H9 (cell line): ENCODE results near the gene EIF2D. TPM values are rescaled to one million over a fixed set of nuclear protein-coding genes. Genes with fewer than 3 reads are reported as not detected.

Experiments
- DNase-seq: peaks from one replicate; pipeline ENCODE4 v3.0.0-alpha.2; 2017
- H2AFZ ChIP-seq: one replicate; pipeline ENCODE4 v1.6.1; 2013; ENCODE audit warnings: mild to moderate bottlenecking, low read length, control low read depth, moderate library complexity
- H2AK5ac ChIP-seq: 2 replicates; pipeline ENCODE4 v1.6.1; 2013; ENCODE audit warnings: low read length, control low read depth, mixed read lengths; ENCODE audit not compliant: insufficient read length
- H2BK120ac ChIP-seq: one replicate; pipeline ENCODE4 v1.6.1; 2013; ENCODE audit warnings: low read depth, mild to moderate bottlenecking, low read length, control low read depth, inconsistent platforms; ENCODE audit not compliant: poor library complexity, severe bottlenecking
- H2BK12ac ChIP-seq: 2 replicates; pipeline ENCODE4 v1.6.1; 2013; ENCODE audit warnings: low read length, control low read depth, mixed read lengths, low read depth; ENCODE audit not compliant: insufficient read length
- H2BK15ac ChIP-seq: 2 replicates; pipeline ENCODE4 v1.6.1; 2013; ENCODE audit warnings: low read depth, low read length, control low read depth
- H2BK20ac ChIP-seq: one replicate; pipeline ENCODE4 v1.6.1; 2013; ENCODE audit warnings: low read depth, mild to moderate bottlenecking, low read length, control low read depth, inconsistent platforms; ENCODE audit not compliant: poor library complexity, severe bottlenecking
- H2BK5ac ChIP-seq: 2 replicates; pipeline ENCODE4 v1.6.1; 2013; ENCODE audit warnings: low read length, control low read depth, mixed read lengths; ENCODE audit not compliant: insufficient read length
- H3K14ac ChIP-seq: 2 replicates; pipeline ENCODE4 v1.6.1; 2013; ENCODE audit warnings: low read length, control low read depth; ENCODE audit not compliant: insufficient read depth
- H3K18ac ChIP-seq: 2 replicates; pipeline ENCODE4 v1.6.1; 2013; ENCODE audit warnings: low read depth, mild to moderate bottlenecking, mixed read lengths, low read length, control low read depth; ENCODE audit not compliant: insufficient read length
- H3K23ac ChIP-seq: 2 replicates; pipeline ENCODE4 v1.6.1; 2013; ENCODE audit warnings: low read length, control low read depth, mixed read lengths, low read depth; ENCODE audit not compliant: insufficient read length
- H3K23me2 ChIP-seq: 2 replicates; pipeline ENCODE4 v1.6.1; 2013; ENCODE audit warnings: low read depth, mild to moderate bottlenecking, mixed read lengths, low read length, control low read depth; ENCODE audit not compliant: insufficient read length, poor library complexity, severe bottlenecking
- H3K27ac ChIP-seq: 2 replicates; pipeline ENCODE4 v1.5.1; 2013; ENCODE audit warnings: low read length, control low read depth, mixed read lengths, low read depth; ENCODE audit not compliant: insufficient read length
- H3K27me3 ChIP-seq: 2 replicates; pipeline ENCODE4 v1.6.1; 2013; ENCODE audit warnings: low read length, control low read depth, inconsistent platforms; ENCODE audit not compliant: insufficient read depth
- H3K4ac ChIP-seq: 2 replicates; pipeline ENCODE4 v1.6.1; 2013; ENCODE audit warnings: low read depth, mild to moderate bottlenecking, control low read depth, inconsistent platforms, low read length, moderate library complexity
- H3K4me1 ChIP-seq: 2 replicates; pipeline ENCODE4 v1.6.1; 2013; ENCODE audit warnings: low read length, control low read depth, inconsistent platforms; ENCODE audit not compliant: insufficient read depth
- H3K4me2 ChIP-seq: 2 replicates; pipeline ENCODE4 v1.6.1; 2013; ENCODE audit warnings: low read length, control low read depth, mixed read lengths; ENCODE audit not compliant: insufficient read length, insufficient read depth
- H3K56ac ChIP-seq: 2 replicates; pipeline ENCODE4 v1.6.1; 2013; ENCODE audit warnings: low read depth, mild to moderate bottlenecking, mixed read lengths, low read length, control low read depth; ENCODE audit not compliant: insufficient read length
- H3K79me1 ChIP-seq: 2 replicates; pipeline ENCODE4 v1.6.1; 2013; ENCODE audit warnings: low read depth, mild to moderate bottlenecking, moderate library complexity, low read length, control low read depth, inconsistent platforms; ENCODE audit not compliant: insufficient read depth, poor library complexity, severe bottlenecking
- H3K79me2 ChIP-seq: 2 replicates; pipeline ENCODE4 v1.6.1; 2013; ENCODE audit warnings: low read length, control low read depth, inconsistent platforms; ENCODE audit not compliant: insufficient read depth
- H3K9ac ChIP-seq: 2 replicates; pipeline ENCODE4 v1.6.1; 2013; ENCODE audit warnings: low read length, control low read depth, mixed read lengths; ENCODE audit not compliant: insufficient read length; ENCODE audit errors: extremely low read depth
- H3K9me3 ChIP-seq: one replicate; pipeline ENCODE4 v1.6.1; 2013; ENCODE audit warnings: low read depth, low read length, inconsistent platforms; ENCODE audit not compliant: control insufficient read depth
- H3T11ph ChIP-seq: one replicate; pipeline ENCODE4 v1.6.1; 2013; ENCODE audit warnings: mild to moderate bottlenecking, low read length, control low read depth, inconsistent platforms
- H4K20me1 ChIP-seq: one replicate; pipeline ENCODE4 v1.6.1; 2013; ENCODE audit not compliant: control insufficient read depth, insufficient read length, insufficient read depth
- H4K5ac ChIP-seq: 2 replicates; pipeline ENCODE4 v1.6.1; 2013; ENCODE audit warnings: low read depth, mild to moderate bottlenecking, mixed read lengths, low read length, control low read depth; ENCODE audit not compliant: insufficient read length
- H4K8ac ChIP-seq: replicated peaks from 2 replicates; pipeline ENCODE4 v1.6.1; 2013; ENCODE audit warnings: low read length, control low read depth, mixed read lengths, low read depth; ENCODE audit not compliant: insufficient read length
- H4K91ac ChIP-seq: 2 replicates; pipeline ENCODE4 v1.6.1; 2013; ENCODE audit warnings: low read depth, mild to moderate bottlenecking, moderate library complexity, mixed read lengths, low read length, control low read depth; ENCODE audit not compliant: insufficient read length
- H3K27ac Mint-ChIP-seq, 3 experiments: 2 replicates in 2 of 3; 3 replicates in 1 of 3; pipeline ENCODE4 v1.8.0; 2020 to 2021; ENCODE audit warnings: mixed read lengths in 3 of 3, mild to moderate bottlenecking in 1 of 3, moderate library complexity in 1 of 3
- H3K27me3 Mint-ChIP-seq: 2 replicates; pipeline ENCODE4 v1.8.0; 2021; ENCODE audit warnings: low read depth, mild to moderate bottlenecking, moderate library complexity, mixed read lengths
- H3K36me3 Mint-ChIP-seq, 3 experiments: 2 replicates in 2 of 3; 3 replicates in 1 of 3; pipeline ENCODE4 v1.8.0; 2020 to 2021; ENCODE audit warnings: low read depth in 3 of 3, mixed read lengths in 3 of 3; ENCODE audit not compliant: insufficient read depth in 1 of 3
- H3K4me1 Mint-ChIP-seq, 2 experiments: 2 replicates each; pipeline ENCODE4 v1.8.0; 2020; ENCODE audit warnings: mixed read lengths in 2 of 2
- H3K4me3 Mint-ChIP-seq, 2 experiments: 2 replicates in 1 of 2; 3 replicates in 1 of 2; pipeline ENCODE4 v1.8.0; 2020 to 2021; ENCODE audit warnings: mild to moderate bottlenecking in 2 of 2, mixed read lengths in 2 of 2, moderate library complexity in 1 of 2
- H3K9me3 Mint-ChIP-seq, 2 experiments: 2 replicates in 1 of 2; 3 replicates in 1 of 2; pipeline ENCODE4 v1.8.0; 2020; ENCODE audit warnings: mild to moderate bottlenecking in 2 of 2, mixed read lengths in 2 of 2, moderate library complexity in 1 of 2
- CTCF ChIP-seq: fragments of 200-600 bp; sonication (generic); conservative IDR thresholded peaks from 3 replicates; pipeline ENCODE4 v1.8.0; 2021; ENCODE audit warnings: antibody characterized with exemption, mild to moderate bottlenecking
- WGBS: extraction: QIAGEN DNeasy Blood & Tissue Kit; methylation state at CpG from one replicate; pipeline ENCODE4 v1.1.7; 2013; ENCODE audit warnings: missing lambda C conversion rate, low lambda C conversion rate, mixed read lengths; ENCODE audit not compliant: insufficient read length; ENCODE audit errors: extremely low coverage; 5-methylcytosine and 5-hydroxymethylcytosine counted together
- total RNA-seq: library from RNA; stranded (reverse); gene quantifications from 2 replicates; pipeline ENCODE4 v1.2.1, GENCODE V29; 2021

Gene EIF2D
- total RNA-seq, 1 experiment from 2014 or later, result 35.8 TPM

GRCh38 chr1:206551986-206552326, 60.3 kb downstream of the EIF2D start:
- Histone ChIP-seq H4K91ac (no peak overlapping the region), H3K23me2 (no peaks in the 10 kb centered on the region), H3K27me3 (peaks cover 2% of the 10 kb centered on the region; the same call in 1 of the 2 replicates), H4K20me1 (no peaks in the 10 kb centered on the region), H2BK5ac (no peak overlapping the region), H2BK120ac (no peak overlapping the region), H3K14ac (no peak overlapping the region), H3K79me2 (no peaks in the 10 kb centered on the region), H3K9me3 (no peaks in the 10 kb centered on the region), H2BK20ac (no peak overlapping the region), H2BK12ac (no peak overlapping the region), H2AK5ac (no peak overlapping the region), H3K18ac (no peak overlapping the region), H2BK15ac (no peak overlapping the region), H3K4me1 (no peaks in the 10 kb centered on the region; the same call in 1 of the 2 replicates), H2AFZ (no peak overlapping the region), H4K8ac (no peak overlapping the region), H3K56ac (no peak overlapping the region), H3K27ac (no peak overlapping the region), H3K4ac (no peak overlapping the region), H4K5ac (no peak overlapping the region), H3K9ac (no peak overlapping the region), H3K4me2 (no peak overlapping the region), H3K23ac (no peak overlapping the region), H3T11ph (no peak overlapping the region), H3K79me1 (no peaks in the 10 kb centered on the region)
- H3K4me3 Mint-ChIP-seq, result no peak overlapping the region
- no CpG with 5 or more reads among the region's 3 CpGs for WGBS
- no peak overlapping the region for H3K27ac Mint-ChIP-seq
- no peaks in the 10 kb centered on the region for H3K36me3 Mint-ChIP-seq
- peaks cover 19% of the 10 kb centered on the region in 2 experiments for H3K4me1 Mint-ChIP-seq
- no peaks in the 10 kb centered on the region for H3K9me3 Mint-ChIP-seq
- TF ChIP-seq CTCF, result no peak
- DNase-seq, result no peak
- H3K27me3 Mint-ChIP-seq, result peaks cover 43% of the 10 kb centered on the region
